ENCODE measurements around the gene CYP2W1. TPM values are rescaled to one million over a fixed set of nuclear protein-coding genes. Genes with fewer than 3 reads are reported as not detected.

The CYP2W1 gene
- total and polyA plus RNA-seq, 10 of the 15 experiments (the other 5 are each of a cell fraction or from before 2014, with no cell fraction given) = not detected

GRCh38 chr7:999941-1000935, 17.3 kb downstream of the CYP2W1 start (continued):
- TF ChIP-seq E2F8 (IDR thresholded peaks at IDR 0.05; ENCODE audit: low read depth, partially characterized antibody) (no peak), ZBTB11 (CRISPR knock-in tag; IDR thresholded peaks at IDR 0.05) (no peak), MXI1 (IDR thresholded peaks at IDR 0.05; ENCODE audit: low read depth, low read length) (peak; percentile 66), MYB (IDR thresholded peaks at IDR 0.05; ENCODE audit: borderline replicate concordance, low read depth, low read length) (no peak), ZNF24 (IDR thresholded peaks at IDR 0.05) (no peak), CHD1 (IDR thresholded peaks at IDR 0.05; ENCODE audit: low read depth, low read length) (no peak), RUNX3 (IDR thresholded peaks at IDR 0.05; ENCODE audit: low read length) (no peak), ELK1 (IDR thresholded peaks at IDR 0.05; ENCODE audit: low read depth, low read length) (no peak), NKRF (conservative IDR thresholded peaks at IDR 0.05) (no peak), BMI1 (IDR thresholded peaks at IDR 0.05; ENCODE audit: borderline replicate concordance) (no peak), NFYA (IDR thresholded peaks at IDR 0.05; ENCODE audit: borderline replicate concordance, low read depth, low read length) (no peak), CBFB (IDR thresholded peaks at IDR 0.05; ENCODE audit: low read depth) (no peak), ATF7 (IDR thresholded peaks at IDR 0.05; ENCODE audit: low read depth) (no peak), SMARCA5 (IDR thresholded peaks at IDR 0.05) (no peak), TCF12 (IDR thresholded peaks at IDR 0.05; ENCODE audit: low read depth, low read length) (no peak), ETV6 (conservative IDR thresholded peaks at IDR 0.05 in 1 of 2, IDR thresholded peaks at IDR 0.05 in 1 of 2; ENCODE audit: borderline replicate concordance in 1 of 2, low read depth in 1 of 2) (no peak), DPF2 (IDR thresholded peaks at IDR 0.05) (no peak), RELB (IDR thresholded peaks at IDR 0.05; ENCODE audit: low read depth) (no peak)
